PC-9 (cell line): ENCODE measurements around the gene TSSK6. TPM values are rescaled to one million over a fixed set of nuclear protein-coding genes. Genes with fewer than 3 reads are reported as not detected.

Experiments
- BruUV-seq: library from RNA; stranded (reverse); fragments of 400-500 nt; replicated peaks from 2 replicates; lab custom pipeline; 2021; lab: Mats Ljungman, UMichigan
- CTCF ChIA-PET: fragments of 300-600 bp; sonication (Branson Sonifier 250); formaldehyde crosslinking; loops from one replicate; lab custom pipeline; 2022; ENCODE audit warnings: antibody characterized with exemption; lab: Charles Lee
- POLR2A ChIA-PET: fragments of 300-600 bp; sonication (Branson Sonifier 250); formaldehyde crosslinking; loops from one replicate; lab custom pipeline; 2022; ENCODE audit warnings: antibody characterized with exemption; ENCODE audit not compliant: unreplicated experiment; lab: Charles Lee
- DNase-seq, 2 experiments: peaks; one replicate each; pipeline versions ENCODE4 v3.0.0 to v3.0.0-alpha.2; 2015 to 2022; ENCODE audit warnings: mixed read lengths in 1 of 2
- H2AFZ ChIP-seq: fragments of 200-600 bp; sonication (generic); 2 replicates; pipeline ENCODE4 v1.8.1; 2017; ENCODE audit warnings: antibody characterized with exemption
- H3F3A ChIP-seq: fragments of 200-600 bp; sonication (generic); 2 replicates; pipeline ENCODE4 v1.8.1; 2017; ENCODE audit warnings: antibody characterized with exemption, mild to moderate bottlenecking, low read depth; ENCODE audit not compliant: insufficient read depth
- H3K27ac ChIP-seq: fragments of 200-600 bp; sonication (generic); 2 replicates; pipeline ENCODE4 v1.6.1; 2016; ENCODE audit warnings: mixed run types
- H3K27me3 ChIP-seq: fragments of 200-600 bp; sonication (generic); 2 replicates; pipeline ENCODE4 v1.6.1; 2016; ENCODE audit warnings: low read depth, mixed run types; ENCODE audit not compliant: insufficient read depth
- H3K36me3 ChIP-seq: fragments of 200-600 bp; sonication (generic); 2 replicates; pipeline ENCODE4 v1.6.1; 2016; ENCODE audit warnings: low read depth, mixed run types
- H3K4me1 ChIP-seq: fragments of 200-600 bp; sonication (generic); replicated peaks from 2 replicates; pipeline ENCODE4 v1.6.1; 2016; ENCODE audit warnings: mixed run types; ENCODE audit not compliant: insufficient read depth
- H3K4me2 ChIP-seq: fragments of 200-600 bp; sonication (generic); 2 replicates; pipeline ENCODE4 v1.6.1; 2017; ENCODE audit warnings: mixed run types
- H3K4me3 ChIP-seq: fragments of 200-600 bp; sonication (generic); 2 replicates; pipeline ENCODE4 v1.6.1; 2016; ENCODE audit warnings: mixed run types
- H3K79me2 ChIP-seq: fragments of 200-600 bp; sonication (generic); 2 replicates; pipeline ENCODE4 v1.6.1; 2017; ENCODE audit warnings: low read depth, mixed run types
- H3K9me2 ChIP-seq: fragments of 200-600 bp; sonication (generic); 2 replicates; pipeline ENCODE4 v1.8.1; 2017; ENCODE audit warnings: mild to moderate bottlenecking; ENCODE audit not compliant: insufficient read depth
- H3K9me3 ChIP-seq: fragments of 200-600 bp; sonication (generic); 2 replicates; pipeline ENCODE4 v1.8.1; 2016; ENCODE audit warnings: low read depth; ENCODE audit not compliant: insufficient read depth
- H4K20me1 ChIP-seq: fragments of 200-600 bp; sonication (generic); 2 replicates; pipeline ENCODE4 v1.8.1; 2017; ENCODE audit not compliant: insufficient read depth
- EZH2 ChIP-seq: fragments of 200-600 bp; sonication (generic); IDR thresholded peaks from 2 replicates; pipeline ENCODE4 v1.8.0; 2017; ENCODE audit warnings: antibody characterized with exemption, low read depth
- intact Hi-C: fragments of 100-400 bp; cut with micrococcal nuclease; formaldehyde crosslinking; loops from one replicate; pipeline ENCODE4 v1.10.0; 2022; ENCODE audit not compliant: unreplicated experiment
- total RNA-seq: library from RNA; stranded (reverse); gene quantifications from 2 replicates; pipeline ENCODE4 v1.2.3, GENCODE V29; 2021
- TF ChIP-seq, protein P1 (sequence below): fragments of 200-600 bp; sonication (generic); conservative IDR thresholded peaks from 2 replicates; pipeline ENCODE4 v1.6.1; 2017; ENCODE audit warnings: mixed run types, antibody characterized with exemption, mild to moderate bottlenecking, moderate library complexity

The TSSK6 gene
- total RNA-seq, 1 experiment from 2014 or later = 2.0 TPM

DNA sequence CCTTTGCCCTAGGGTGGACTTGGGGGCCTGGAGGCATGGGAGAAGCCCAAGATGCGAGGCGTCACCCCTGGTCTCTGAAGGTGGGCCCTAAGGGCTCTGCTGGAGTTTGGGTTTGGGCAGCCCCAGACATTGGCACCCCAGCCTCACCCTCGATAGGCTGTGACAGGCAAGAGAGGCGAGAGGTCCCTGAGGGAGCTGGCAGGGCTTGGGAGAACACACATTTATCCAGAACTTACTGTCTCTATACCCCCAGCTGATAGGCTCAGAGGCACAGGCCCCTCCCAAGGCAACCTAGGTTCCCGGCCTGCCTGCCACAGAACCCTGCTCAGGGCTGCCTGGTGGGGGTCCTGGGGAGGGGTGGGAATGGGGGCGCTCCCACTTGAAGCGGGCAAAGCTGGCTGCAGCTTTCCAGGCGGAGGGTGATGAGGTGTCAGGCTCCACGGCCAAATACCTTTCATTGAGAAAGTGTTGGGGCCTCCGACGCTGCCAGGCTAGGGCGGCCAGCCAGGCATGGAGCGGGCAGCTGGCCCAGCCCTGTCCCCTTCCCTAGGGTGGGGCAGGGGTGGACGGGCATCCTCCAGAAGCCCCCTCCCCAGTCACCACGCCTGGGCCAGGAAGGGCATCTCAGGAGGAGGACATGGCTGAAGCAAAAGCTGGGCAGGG lies 32.5 kb upstream of the TSSK6 start:
- Histone ChIP-seq H4K20me1 (no peaks in the 10 kb centered on the region), H3K4me1 (peaks cover 11% of the 10 kb centered on the region), H3K27ac (no peak overlapping the region), H3K9me2 (no peaks in the 10 kb centered on the region), H3K4me2 (no peak overlapping the region), H2AFZ (no peak overlapping the region), H3K79me2 (no peaks in the 10 kb centered on the region), H3K4me3 (no peak overlapping the region), H3K27me3 (no peaks in the 10 kb centered on the region), H3F3A (peaks cover 22% of the 10 kb centered on the region), H3K36me3 (no peaks in the 10 kb centered on the region), H3K9me3 (no peaks in the 10 kb centered on the region)
- no peak for DNase-seq
- TF ChIP-seq, protein P1, sequence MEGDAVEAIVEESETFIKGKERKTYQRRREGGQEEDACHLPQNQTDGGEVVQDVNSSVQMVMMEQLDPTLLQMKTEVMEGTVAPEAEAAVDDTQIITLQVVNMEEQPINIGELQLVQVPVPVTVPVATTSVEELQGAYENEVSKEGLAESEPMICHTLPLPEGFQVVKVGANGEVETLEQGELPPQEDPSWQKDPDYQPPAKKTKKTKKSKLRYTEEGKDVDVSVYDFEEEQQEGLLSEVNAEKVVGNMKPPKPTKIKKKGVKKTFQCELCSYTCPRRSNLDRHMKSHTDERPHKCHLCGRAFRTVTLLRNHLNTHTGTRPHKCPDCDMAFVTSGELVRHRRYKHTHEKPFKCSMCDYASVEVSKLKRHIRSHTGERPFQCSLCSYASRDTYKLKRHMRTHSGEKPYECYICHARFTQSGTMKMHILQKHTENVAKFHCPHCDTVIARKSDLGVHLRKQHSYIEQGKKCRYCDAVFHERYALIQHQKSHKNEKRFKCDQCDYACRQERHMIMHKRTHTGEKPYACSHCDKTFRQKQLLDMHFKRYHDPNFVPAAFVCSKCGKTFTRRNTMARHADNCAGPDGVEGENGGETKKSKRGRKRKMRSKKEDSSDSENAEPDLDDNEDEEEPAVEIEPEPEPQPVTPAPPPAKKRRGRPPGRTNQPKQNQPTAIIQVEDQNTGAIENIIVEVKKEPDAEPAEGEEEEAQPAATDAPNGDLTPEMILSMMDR = no peak
- no peak for TF ChIP-seq EZH2
- CTCF ChIA-PET = interaction anchor here (0.6 kb wide), 1 partner anchor 59 kb away, joined by 3 read pairs; no protein-coding TSS in a partner anchor
- intact Hi-C loops = loop anchor here (2.0 kb wide), 1 partner anchor 81 kb away; the partner anchor contains the start of gene LPAR2
- no TSS peak for BruUV-seq
- POLR2A ChIA-PET = no interaction called here

DNA sequence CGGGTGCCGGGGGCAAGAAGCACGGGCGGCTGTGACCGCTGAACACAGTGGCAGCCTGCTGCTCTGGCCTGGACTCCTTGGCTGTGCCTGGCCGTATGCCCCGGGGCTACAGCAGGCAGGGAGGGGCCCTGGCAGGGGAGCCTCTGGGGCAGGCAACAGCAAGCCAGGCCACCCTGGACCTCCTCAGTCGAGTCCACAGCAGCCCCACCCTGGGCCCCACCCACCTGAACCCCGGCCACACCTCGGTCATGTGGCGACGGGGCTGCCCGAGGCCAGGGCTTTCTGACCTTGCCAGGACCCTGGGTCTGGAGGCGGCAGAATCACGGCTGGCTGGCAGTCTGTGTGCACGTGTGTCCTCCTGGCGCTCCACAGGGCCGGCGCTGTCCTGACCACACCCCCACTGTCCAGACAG lies 31.4 kb upstream of the TSSK6 start:
- CTCF ChIA-PET = interaction anchor here (0.6 kb wide), 1 partner anchor 60 kb away, joined by 3 read pairs; no protein-coding TSS in a partner anchor
- Histone ChIP-seq H2AFZ (no peak overlapping the region), H4K20me1 (no peaks in the 10 kb centered on the region), H3K27me3 (no peaks in the 10 kb centered on the region), H3K9me2 (no peaks in the 10 kb centered on the region), H3K27ac (no peak overlapping the region), H3K9me3 (no peaks in the 10 kb centered on the region), H3K79me2 (no peaks in the 10 kb centered on the region), H3K4me1 (peaks cover 11% of the 10 kb centered on the region), H3K4me3 (no peak overlapping the region), H3F3A (peaks cover 14% of the 10 kb centered on the region), H3K36me3 (no peaks in the 10 kb centered on the region), H3K4me2 (peak overlapping the region; percentile 50)
- DNase-seq = peak in 1 of 2 experiments; percentile 81
- BruUV-seq = no TSS peak
- TF ChIP-seq EZH2 = no peak
- TF ChIP-seq, protein P1 = no peak
- POLR2A ChIA-PET = no interaction called here
- intact Hi-C loops = loop anchor here (2.0 kb wide), 1 partner anchor 82 kb away; the partner anchor contains the start of gene LPAR2

DNA sequence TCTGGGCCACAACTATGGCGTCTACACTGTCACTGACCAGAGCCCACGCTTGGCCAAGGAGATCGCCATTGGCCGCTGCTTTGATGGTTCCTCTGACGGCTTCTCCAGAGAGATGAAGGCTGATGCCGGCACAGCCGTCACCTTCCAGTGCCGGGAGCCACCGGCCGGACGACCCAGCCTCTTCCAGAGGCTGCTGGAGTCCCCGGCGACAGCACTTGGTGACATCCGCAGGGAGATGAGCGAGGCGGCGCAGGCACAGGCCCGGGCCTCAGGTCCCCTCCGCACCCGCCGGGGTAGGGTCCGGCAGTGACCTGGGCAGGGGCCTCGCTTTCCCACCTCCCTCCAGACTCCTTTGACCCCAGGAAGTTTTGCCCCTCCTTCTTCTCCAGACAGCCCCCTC lies 30.4 kb upstream of the TSSK6 start:
- ChIA-PET CTCF (no interaction called here), POLR2A (no interaction called here)
- no peak for DNase-seq
- TF ChIP-seq, protein P1 = no peak
- TF ChIP-seq EZH2 = no peak
- Histone ChIP-seq H3K9me2 (no peaks in the 10 kb centered on the region), H3K4me3 (no peak overlapping the region), H3K9me3 (no peaks in the 10 kb centered on the region), H3K27ac (no peak overlapping the region), H3K4me1 (peaks cover 11% of the 10 kb centered on the region), H3K79me2 (no peaks in the 10 kb centered on the region), H3K4me2 (no peak overlapping the region), H3K27me3 (no peaks in the 10 kb centered on the region), H4K20me1 (no peaks in the 10 kb centered on the region), H2AFZ (no peak overlapping the region), H3K36me3 (no peaks in the 10 kb centered on the region), H3F3A (peaks cover 6% of the 10 kb centered on the region; the same call in 1 of the 2 replicates)
- intact Hi-C loops = loop anchor here (2.0 kb wide), 1 partner anchor 83 kb away; the partner anchor contains the start of gene LPAR2
- BruUV-seq = no TSS peak
